ENCODE measurements around the gene DCST2.

The DCST2 gene

DNA sequence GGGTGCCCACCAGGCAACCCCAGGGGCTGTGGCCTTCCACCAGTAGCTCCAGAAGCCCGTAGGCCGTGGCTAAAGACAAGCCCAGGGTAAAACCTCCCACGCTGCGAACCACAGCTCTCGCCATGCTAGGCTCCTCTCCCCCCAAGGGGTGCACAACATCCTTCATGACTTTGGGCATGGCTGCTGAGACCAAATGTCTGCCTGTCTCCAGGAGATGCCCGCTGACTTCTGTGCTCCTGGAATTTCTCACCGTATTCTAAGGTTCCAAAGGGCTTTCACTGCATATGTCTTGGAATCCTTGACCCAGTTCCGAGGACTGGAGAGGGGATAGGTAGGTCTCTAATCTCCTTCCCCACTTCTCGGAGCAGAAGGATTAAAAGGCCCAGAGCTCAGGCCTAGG, at the start of gene DCST2, which contains the start of gene DCST1:
DCST2 (minus strand) TSS at position 258 of the 400 bp plus-strand sequence; CDS start at position 178, 80 bp downstream.
DCST1 (plus strand) TSS at position 301 of the 400 bp plus-strand sequence. CDS start 213 bp downstream, outside the sequence.
- no peak for DNase-seq

DNA sequence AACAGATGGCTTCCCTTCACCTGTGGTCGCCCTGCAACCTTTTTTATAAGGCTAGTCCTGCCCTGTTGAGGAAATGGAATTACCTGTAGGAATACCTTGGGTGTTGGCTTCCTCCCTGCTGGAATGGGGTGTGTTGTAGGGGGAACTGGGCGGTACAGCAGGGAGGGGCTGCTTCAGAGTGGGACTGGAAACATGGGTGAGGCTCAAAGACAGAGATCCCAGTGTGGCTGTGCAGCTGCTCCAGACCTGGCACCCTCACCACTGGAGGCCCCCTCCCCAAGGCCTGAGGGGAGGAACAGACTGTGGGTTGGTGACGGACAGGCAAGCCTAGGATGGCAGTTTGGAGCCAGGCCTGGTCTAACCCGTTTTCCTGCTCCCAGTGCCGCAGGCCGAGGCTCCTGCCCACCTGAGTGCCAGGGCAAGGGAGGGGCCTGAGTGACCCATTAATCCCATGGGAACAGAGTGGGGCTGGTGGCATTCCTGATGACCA, 49.5 kb upstream of the DCST2 start:
- DNase-seq = no peak

DNA sequence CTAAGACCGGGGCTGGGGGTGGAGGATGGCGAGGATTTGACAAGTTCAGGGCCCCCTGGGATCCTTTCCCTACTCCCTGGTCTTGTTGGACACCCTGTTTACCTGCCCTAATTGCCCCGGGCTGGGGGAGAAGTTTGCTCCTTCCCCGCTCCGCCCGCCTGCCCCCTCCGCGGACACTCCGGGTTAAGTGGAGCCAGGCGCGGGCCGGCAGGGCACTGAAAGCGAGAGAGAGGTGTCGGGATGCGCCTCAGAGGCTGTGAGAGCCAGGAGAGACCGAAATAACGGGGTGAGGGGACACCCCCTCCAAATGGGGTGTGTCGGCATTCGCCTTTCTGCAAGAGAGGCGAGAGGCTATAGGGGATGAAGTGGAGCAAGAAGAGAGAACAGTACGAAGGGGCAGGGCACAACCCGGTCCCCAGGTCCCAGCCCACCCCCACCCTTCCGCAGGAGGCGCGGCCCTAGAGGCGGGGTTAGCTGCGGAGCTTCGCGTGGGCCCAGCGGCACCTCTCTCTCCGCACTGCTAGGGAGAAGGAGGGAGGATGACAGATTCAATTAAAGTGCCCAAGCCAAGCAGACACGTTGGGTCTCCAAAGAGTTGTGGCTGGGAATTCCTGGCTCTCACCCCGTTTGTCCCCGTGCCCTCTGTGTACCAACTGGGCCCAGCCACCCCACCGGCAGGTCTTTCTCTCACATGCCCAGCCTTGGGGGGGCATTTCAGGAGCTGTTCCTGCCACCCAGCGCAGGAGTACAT, 48.9 kb upstream of the DCST2 start:
- peak; percentile 35 to 47 for DNase-seq

DNA sequence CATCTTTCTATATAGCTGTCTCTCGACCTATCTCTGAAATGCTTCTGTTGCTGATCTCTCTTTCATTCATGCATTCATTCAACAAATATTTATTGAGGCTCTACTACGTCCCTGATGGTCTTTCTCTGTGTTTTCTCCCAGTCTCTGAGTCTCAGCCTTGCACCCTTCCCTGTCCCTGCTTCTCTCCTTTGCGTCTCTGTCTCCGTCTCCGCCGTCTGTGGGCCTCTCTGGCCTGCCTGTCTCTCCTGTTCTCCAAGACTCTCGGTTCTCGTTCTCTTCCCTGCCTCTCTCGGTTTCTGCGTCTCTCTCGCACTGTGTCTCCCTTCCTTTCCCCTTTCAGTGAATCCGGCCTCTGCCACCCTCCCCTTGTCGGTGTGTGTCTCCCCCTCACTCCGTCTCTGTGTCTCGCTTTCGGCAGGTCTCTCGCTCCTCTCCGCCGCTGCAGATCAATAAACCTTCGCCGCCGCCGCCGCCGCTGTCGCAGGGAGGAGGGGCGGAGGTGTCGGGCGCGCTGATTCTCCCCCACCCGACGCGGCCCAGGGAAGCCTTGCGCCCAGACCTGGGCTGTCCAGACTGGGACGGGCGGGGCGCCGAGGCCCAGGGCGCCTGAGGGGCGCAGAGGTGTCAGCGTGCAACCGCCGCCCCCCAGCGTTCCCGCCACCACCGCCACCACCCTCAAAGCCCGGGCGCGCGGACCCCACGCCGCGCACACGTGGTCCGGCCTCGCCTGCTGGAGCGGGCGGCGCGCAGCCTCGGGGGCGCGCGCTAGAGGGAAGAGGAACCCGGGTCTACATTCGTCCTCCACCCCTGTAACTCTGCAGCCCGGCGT, 48.1 kb upstream of the DCST2 start:
- DNase-seq = peak; percentile 33 to 51

DNA sequence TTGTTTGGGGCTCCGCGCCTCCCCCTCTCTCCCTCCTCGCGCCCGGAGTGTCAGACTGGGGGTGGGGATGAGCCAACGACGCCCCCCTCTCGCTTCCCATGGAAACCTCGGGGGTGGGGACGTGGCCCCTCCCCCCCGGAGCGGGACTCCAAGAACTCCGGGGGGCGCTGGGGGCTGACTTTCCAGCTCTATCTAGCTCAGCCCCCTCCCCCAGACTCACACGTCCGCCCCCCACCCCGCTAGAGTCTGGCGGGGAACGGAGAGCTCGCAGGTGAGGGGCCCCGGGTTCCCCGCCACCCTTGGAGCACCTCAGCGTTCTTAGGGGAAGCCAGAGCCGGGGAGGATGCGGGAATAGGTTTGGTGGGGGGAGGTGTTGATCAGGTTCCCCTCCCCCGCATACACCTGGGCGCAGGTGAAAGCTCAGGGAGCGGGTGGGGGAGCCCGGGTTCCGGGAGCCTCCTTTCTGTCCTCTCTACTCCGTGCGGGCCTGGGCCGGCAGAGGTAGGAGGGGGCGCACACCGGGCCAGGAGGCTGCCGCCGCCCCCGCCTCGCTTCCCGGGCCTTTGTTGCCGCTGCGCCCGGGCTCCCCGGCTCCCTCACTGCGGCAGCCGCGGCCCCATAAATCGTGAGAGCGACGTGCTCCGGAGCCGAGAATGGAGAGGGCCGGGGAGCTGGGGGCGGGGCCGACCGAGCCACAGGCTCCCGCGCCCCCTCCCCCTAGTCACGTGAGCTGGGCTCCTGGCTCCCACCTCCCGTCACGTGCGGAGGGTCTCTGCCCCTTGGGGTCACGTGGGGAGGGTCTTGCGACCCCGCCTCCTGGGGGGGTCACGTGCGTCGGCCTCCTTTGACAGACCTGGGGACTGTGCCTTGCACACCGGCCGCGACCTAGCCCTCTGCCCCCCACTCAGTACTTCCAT, 47.0 kb upstream of the DCST2 start:
- DNase-seq = peak; percentile 26 to 42

DNA sequence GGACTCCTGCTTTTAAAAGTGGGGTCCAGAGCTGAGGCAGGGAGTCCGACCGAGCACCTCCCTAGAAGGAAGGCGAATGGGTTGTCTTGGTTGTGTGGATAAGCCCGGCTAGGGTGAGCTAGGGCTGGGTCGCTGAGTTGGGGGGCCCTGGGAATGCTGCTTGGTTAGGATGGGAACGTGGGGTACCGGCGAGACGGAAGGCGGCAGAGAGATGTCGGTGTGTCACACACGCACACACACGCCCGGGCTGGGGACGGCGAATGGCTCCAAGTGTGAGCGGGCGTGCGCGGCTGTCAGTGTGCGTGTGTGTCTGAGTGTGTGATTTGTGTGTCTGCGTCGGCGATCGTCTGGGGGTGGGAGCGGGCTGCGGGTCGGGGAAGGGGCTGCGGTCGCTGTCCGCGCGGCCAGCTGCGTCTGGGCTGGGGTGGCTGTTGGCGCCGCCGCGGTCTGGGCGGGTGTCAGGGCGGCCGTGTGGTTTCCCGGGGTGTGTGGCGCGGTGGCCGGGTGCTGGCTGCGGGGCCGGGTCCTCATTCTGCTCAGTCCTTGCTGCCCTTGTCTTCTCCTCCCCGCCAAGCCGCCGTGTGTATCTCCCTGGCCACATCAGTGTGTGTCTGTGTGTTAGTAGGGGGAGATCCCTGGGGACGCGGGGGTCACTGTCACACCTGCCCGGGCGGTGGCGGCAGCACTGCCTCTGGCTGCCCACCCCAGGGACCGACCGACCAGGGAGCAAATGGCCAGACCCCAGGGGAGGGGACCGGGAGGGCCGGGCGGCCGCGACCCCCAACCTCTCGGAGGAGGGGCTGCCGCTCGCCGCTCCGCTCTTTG, 46.1 kb upstream of the DCST2 start:
- peak; percentile 22 to 29 for DNase-seq

DNA sequence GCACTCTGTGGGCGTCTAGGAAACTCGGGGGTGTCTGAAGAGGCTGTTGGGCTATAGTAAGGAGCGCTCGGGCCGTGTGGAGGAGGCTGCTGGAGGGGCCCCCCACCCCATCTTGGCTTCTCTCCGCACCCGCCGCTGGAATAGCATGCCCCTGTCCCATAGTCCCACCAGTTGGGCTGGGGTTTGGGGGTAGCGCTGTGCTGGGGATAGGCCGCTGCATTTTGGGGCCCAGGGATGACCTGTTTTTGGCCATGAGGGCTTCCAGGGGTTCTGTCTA, 45.6 kb upstream of the DCST2 start:
- DNase-seq = no peak

DNA sequence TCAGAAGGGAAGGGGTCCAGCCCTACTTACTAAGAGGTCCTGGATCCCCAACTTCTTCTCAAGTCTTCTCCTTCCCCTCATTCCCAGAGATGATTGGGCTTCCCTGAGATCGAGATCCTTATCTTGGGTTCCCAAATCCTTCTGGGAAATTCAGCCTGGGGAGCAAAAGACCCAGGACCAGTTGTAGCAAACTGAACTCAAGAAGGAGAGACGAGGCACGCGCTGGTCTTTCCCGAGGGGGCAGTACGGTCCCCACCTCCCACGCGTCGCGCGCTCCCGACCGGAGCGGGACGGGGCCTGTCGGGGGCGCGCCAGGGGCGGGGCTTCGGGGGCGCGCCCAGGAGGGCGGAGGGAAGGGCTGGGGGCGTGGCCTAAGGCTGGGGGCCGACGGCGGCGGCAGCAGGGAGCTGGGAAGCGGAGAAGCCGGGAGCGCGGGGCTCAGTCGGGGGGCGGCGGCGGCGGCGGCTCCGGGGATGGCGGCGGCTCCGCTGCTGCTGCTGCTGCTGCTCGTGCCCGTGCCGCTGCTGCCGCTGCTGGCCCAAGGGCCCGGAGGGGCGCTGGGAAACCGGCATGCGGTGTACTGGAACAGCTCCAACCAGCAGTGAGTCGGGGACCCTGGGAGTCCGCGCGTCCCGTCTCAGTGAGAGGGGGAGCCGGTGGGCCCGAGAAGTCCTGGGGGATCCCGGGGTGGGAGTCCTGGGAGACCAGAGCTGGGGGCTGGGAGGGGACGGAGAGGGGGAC, 45.1 kb upstream of the DCST2 start, which contains the start of gene EFNA3:
EFNA3 (plus strand) TSS at position 369 of the 741 bp plus-strand sequence; CDS start at position 474, 105 bp downstream.
- peak; percentile 71 to 78 for DNase-seq

DNA sequence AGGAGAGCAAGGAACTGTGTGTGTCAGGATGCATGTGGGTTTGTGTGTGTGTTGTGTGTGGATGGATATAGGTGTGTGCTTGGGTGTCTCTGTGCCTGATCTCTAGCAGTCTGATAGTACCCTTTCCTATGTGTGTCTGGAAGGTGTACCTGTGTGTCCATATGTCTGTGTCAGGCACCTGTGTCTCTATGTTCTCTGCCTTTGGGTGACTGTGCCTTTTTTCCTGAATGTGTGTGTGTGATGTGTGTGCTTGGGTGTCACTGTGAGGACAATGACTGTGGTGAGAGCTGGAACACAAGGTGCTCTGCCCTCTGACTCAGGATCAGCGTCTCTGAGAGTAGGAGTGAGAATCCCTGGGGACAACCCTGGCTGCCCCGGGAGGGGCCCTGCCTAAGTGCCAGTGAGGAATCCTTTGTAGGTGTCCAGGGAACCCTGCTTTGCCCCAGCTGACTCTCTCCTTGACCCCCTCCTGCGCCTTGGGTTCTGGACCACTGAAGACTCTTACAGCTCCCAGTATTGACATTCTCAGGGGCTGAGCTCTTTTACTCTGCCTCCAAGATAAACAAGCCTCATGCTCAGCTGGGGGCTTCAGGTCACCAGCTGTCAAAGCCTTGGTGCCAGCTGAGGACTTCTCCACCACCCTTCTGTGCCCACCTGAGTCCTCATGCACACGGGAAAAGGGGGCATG, 44.3 kb upstream of the DCST2 start:
- no peak for DNase-seq

DNA sequence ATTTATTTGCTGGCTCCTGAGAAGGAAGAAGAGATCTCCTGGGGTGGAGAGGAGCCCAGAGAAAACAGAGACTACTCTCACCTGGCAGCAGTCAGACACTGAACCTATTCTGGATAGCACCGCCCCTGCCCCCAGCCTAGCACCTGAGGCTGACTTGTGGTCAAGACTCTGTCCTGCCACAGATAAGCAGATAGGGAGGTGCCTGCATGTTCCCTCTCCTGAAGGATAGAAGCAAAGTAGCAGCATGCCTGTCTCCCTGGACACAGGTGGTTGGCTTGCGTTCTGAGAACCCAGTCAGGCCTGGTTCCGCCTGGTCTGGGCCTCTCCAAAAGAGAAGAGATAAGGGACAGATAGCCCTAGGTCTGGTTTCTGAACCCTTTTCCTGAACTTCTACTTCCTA, 43.8 kb upstream of the DCST2 start:
- DNase-seq = no peak

DNA sequence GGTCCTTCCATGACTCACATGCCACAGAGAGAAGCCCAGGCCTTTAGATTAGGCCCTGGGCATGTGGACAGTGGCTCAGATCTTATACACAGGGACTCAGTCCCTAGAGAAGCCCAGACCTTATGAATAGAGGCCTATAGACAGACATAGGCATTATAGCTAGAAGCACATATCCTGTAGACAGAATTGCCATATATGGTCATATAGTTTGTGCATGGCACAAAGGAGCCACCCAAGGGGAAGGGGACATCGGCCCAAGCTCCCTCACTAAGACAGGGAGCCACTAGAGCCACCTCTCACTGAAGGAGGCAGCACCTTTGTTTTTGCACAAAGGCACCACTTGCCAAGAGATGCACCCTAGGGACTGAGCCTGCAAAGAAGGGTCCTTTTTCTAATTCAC, 42.8 kb upstream of the DCST2 start:
- DNase-seq = no peak

DNA sequence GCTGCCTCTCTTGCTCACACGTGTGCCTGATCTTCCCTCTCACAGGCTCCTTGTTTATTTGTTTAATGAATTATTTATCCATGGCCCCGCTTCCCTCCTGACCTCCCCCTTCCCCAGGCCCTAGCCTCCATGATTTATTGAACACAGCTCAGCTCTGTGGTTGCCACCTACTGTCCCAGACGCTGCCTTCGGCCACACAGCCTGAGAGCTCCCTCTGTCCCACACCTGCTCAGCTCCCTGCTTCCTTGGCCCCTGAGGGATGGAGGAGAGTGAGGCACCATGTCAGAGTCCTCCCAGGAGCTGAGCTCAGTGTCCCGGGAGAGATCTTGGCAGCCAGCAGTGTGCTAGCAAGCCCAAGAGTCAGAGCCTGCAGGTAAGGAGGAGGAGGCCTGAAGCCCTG, 42.0 kb upstream of the DCST2 start:
- DNase-seq = no peak

DNA sequence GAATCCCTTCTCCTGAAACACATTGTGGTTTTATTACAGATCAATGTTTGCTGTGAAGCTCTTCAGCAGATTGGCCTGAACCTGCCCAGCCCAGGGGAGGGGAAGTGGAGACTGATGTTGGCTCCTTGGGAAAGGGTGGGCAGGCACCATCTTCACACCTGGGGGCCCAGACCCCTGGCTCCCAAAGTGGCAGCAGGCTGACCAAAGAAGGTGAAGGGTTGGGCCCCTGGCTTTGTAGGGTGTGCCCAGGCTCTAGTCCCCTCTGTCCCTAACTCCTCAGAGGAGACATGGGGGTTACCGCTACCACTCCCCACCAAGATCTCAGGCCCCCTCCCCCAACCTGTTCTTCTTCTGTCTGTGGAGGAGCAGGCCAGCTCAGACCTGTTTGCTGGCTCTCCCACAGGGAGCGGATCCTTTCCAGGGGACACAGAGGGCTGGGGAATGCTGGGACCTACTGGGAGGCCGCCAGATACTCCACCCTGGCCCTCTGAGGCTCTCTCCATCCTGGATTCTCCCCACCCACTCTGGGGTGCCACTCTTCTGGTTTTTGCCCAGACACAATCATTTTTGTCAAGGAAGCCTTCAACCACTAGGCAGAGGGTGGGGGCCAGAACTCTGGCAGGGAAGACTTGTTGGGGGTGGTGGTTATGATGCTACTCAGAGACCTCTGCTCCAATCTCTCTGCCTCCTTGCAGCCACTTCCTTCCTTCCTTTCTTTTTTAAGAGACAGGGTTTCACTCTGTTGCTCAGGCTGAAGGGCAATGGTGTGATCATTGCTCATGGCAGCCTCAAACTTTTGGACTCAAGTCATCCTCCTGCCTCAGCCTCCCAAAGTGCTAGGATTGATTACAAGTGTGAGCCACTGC, 40.0 kb upstream of the DCST2 start:
- DNase-seq = no peak

DNA sequence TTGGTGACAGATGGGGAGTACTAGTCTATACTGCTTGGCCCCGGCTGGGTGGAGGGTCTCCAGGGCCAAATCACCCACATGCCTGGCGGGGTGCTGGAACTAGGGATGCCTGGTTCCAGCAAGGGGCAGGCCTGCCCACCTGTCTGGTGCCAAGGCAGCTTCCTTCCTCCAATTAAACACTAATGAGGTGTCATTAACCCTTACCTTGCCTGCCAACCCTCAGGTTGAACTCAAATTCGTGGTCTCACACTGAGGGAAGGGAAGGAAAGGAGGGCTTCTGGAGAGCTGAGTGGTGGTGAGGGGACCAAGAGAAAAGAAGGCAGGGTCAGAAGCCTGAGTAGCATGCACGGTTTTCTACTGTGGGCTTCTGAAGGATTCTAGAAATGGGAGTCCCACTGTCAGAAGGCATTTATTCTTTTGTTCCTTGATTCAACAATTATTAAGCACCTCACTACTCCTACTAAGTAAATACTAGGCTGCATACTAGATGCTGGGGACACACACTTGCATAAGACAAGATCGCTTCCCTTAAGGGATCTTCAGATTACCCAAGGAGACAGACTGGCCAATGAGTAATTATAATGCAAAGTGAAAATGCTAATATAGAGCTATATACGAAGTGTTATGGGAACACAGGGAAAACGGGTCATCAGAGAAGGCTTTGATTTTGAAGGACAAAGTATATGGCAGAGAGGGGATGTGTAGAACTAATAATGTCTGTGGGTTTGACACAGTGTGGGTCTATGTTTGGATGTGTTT, 39.1 kb upstream of the DCST2 start:
- DNase-seq = no peak

DNA sequence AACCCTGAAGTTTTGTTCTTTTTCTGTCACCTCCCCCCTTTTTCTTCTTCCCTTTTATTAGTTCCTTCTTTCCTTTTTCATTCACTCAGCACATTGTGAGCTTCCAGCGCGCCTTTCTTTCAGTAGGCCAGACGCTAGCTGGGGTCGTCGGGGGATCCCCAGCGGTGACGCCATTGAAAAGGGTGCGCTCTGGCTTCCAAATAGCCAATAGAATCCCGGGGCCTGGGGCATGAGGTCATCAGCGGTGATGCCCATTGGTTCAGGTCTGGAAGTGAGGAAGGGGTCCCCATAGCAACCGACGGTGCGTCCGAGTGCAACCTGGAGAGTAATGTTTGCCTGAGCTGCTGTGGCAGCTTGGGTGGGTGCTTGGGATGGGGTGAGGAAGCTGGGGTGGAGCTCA, 38.1 kb upstream of the DCST2 start:
- DNase-seq = no peak

DNA sequence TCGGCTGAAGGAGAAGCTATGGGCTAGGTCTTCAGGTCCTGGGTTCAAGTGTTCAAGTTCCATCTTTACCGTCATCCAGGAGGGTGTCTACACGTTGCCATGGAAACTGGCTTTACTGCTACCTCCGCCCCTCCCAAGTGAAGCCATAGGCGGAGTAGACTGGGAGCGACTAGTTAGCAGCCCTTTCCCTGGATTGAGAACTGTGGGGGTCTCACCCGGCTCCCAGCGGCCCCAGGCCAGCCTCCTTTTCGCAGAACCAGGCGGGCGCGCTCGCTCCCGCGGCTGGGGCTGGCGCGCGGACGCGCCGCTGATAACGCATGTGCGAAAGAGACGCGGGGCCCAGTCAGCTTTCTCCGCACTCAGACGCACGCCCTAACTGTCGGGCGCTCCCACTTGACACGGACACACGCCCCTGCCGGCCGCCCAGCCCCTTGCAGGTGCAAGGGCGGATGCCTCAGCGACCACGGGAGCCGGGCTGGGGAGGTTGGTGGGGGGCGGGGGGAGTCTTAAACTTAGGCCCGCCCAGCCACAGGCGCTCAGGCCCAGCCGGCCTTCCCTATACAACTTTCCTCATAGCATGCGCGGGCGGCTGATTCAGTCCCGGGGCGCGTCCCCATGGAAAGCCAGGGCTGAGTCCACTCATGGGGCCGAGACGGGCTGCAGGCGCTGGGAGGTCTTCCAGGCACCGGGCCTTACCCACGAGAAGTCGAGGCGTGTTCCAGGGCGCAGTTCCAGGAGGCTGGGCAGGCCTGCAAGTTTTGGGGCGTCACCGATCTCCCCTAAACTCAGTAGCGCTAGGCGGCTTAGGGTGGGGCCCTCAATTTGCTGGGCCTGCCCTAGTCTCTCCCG, 37.4 kb upstream of the DCST2 start:
- DNase-seq = peak; percentile 76 to 80

DNA sequence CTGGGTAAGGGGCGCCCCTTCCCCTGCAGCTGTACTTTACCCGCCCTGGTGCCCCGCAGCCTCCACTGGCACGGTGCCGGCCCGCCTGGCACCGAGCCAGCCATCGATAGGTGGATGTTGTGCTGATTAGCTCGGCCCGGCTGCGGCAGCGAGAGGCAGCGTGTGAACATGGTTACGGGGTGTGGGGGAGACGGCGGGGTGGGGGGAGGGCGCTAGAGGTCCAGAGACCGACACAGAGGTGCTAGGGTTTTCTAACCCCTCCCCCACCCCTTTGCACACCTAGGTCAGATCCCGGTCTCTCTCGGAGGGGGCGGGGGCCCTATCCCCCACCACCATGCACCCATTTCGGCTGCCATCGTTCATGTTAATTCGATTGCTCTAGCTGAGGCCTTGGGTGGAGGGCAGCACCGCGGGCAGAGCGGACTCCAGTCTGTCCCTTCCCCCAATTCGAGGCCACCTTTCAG, 36.6 kb upstream of the DCST2 start:
- DNase-seq = no peak

Data from activated CD4-positive, alpha-beta T cell treated with anti-CD3 and anti-CD28 coated beads, Interleukin-2, amount 50 U/mL, for 48 hours (primary cell).